IMR-90 (cell line): ENCODE data around the gene THRA. TPM values are rescaled to one million over a fixed set of nuclear protein-coding genes. Genes with fewer than 3 reads are reported as not detected.

Experiments
- ATAC-seq: fragments of 200-7000 bp; cut with Tn5 transposase; 2 replicates; pipeline ENCODE4 v1.9.1; 2020; ENCODE audit warnings: low read depth, mild to moderate bottlenecking, moderate library complexity
- BruUV-seq: library from RNA; stranded (reverse); fragments of 400-500 nt; replicated peaks from 2 replicates; lab custom pipeline; 2021; lab: Mats Ljungman, UMichigan
- CTCF ChIA-PET: fragments of 300-600 bp; formaldehyde crosslinking; extraction: SDS; loops from one replicate; lab custom pipeline; 2021; ENCODE audit warnings: antibody characterized with exemption; lab: Yijun Ruan, JAX
- POLR2A ChIA-PET: fragments of 300-600 bp; sonication (Branson Sonifier 250); formaldehyde crosslinking; loops from one replicate; lab custom pipeline; 2022; ENCODE audit warnings: antibody characterized with exemption; ENCODE audit not compliant: unreplicated experiment; lab: Charles Lee
- DNase-seq: peaks from one replicate; pipeline ENCODE4 v3.0.0; 2013
- H2AFZ ChIP-seq: replicated peaks from 2 replicates; pipeline ENCODE3; 2013; ENCODE audit warnings: low read length, mild to moderate bottlenecking; ENCODE audit not compliant: poor library complexity
- H2AK5ac ChIP-seq: 2 replicates; pipeline ENCODE4 v1.6.1; 2013; ENCODE audit warnings: low read depth, low read length, inconsistent platforms
- H2AK9ac ChIP-seq: replicated peaks from 2 replicates; pipeline ENCODE3; 2013; ENCODE audit warnings: mild to moderate bottlenecking, low read depth, low read length, moderate library complexity; ENCODE audit not compliant: poor library complexity
- H2BK120ac ChIP-seq: 2 replicates; pipeline ENCODE4 v1.6.1; 2013; ENCODE audit warnings: low read depth, low read length, inconsistent platforms
- H2BK15ac ChIP-seq: 3 replicates; pipeline ENCODE4 v1.6.1; 2013; ENCODE audit warnings: low read depth, low read length, inconsistent platforms
- H2BK20ac ChIP-seq: 2 replicates; pipeline ENCODE4 v1.6.1; 2013; ENCODE audit warnings: low read depth, mild to moderate bottlenecking, inconsistent platforms, low read length, moderate library complexity
- H2BK5ac ChIP-seq: 2 replicates; pipeline ENCODE4 v1.6.1; 2013; ENCODE audit warnings: mild to moderate bottlenecking, low read depth, low read length, inconsistent platforms; ENCODE audit not compliant: poor library complexity, severe bottlenecking
- H3K14ac ChIP-seq: replicated peaks from 2 replicates; pipeline ENCODE4 v1.6.1; 2013; ENCODE audit warnings: low read depth, low read length, inconsistent platforms
- H3K18ac ChIP-seq: 2 replicates; pipeline ENCODE4 v1.6.1; 2013; ENCODE audit warnings: low read depth, low read length, control low read depth
- H3K23ac ChIP-seq: 2 replicates; pipeline ENCODE4 v1.6.1; 2013; ENCODE audit warnings: low read depth, low read length, inconsistent platforms
- H3K27ac ChIP-seq: 2 replicates; pipeline ENCODE4 v1.5.1; 2013; ENCODE audit warnings: mild to moderate bottlenecking, control low read depth, low read length; ENCODE audit not compliant: insufficient read depth
- H3K27me3 ChIP-seq: 2 replicates; pipeline ENCODE4 v1.6.1; 2013; ENCODE audit warnings: low read length; ENCODE audit not compliant: control insufficient read depth, insufficient read depth
- H3K36me3 ChIP-seq: 2 replicates; pipeline ENCODE4 v1.6.1; 2013; ENCODE audit warnings: low read length, mixed read lengths; ENCODE audit not compliant: control insufficient read depth, insufficient read depth
- H3K4ac ChIP-seq: 2 replicates; pipeline ENCODE4 v1.6.1; 2013; ENCODE audit warnings: low read depth, low read length, inconsistent platforms
- H3K4me1 ChIP-seq: 2 replicates; pipeline ENCODE4 v1.6.1; 2013; ENCODE audit warnings: low read length, mixed read lengths; ENCODE audit not compliant: control insufficient read depth, insufficient read depth
- H3K4me2 ChIP-seq: 2 replicates; pipeline ENCODE4 v1.6.1; 2013; ENCODE audit warnings: low read depth, mild to moderate bottlenecking, control low read depth, low read length, moderate library complexity
- H3K4me3 ChIP-seq: 2 replicates; pipeline ENCODE4 v1.5.1; 2013; ENCODE audit warnings: low read depth, mild to moderate bottlenecking, control low read depth, low read length, moderate library complexity; ENCODE audit not compliant: insufficient read depth
- H3K56ac ChIP-seq: 2 replicates; pipeline ENCODE4 v1.6.1; 2013; ENCODE audit warnings: low read length, inconsistent platforms; ENCODE audit not compliant: insufficient read depth; ENCODE audit errors: extremely low read depth
- H3K79me1 ChIP-seq, 2 experiments: 2 replicates each; pipeline ENCODE4 v1.6.1; 2013; ENCODE audit warnings: low read length in 2 of 2, inconsistent platforms in 1 of 2, low read depth in 1 of 2
- H3K9ac ChIP-seq: 2 replicates; pipeline ENCODE4 v1.6.1; 2013; ENCODE audit warnings: low read depth, low read length, control low read depth
- H3K9me1 ChIP-seq: 2 replicates; pipeline ENCODE4 v1.6.1; 2013; ENCODE audit warnings: low read length, inconsistent platforms; ENCODE audit not compliant: insufficient read depth
- H3K9me3 ChIP-seq: 2 replicates; pipeline ENCODE4 v1.6.1; 2013; ENCODE audit warnings: low read length; ENCODE audit not compliant: control insufficient read depth, insufficient read depth
- H4K20me1 ChIP-seq: 2 replicates; pipeline ENCODE4 v1.6.1; 2013; ENCODE audit warnings: low read length, inconsistent platforms; ENCODE audit not compliant: insufficient read depth
- H4K5ac ChIP-seq: 2 replicates; pipeline ENCODE4 v1.6.1; 2013; ENCODE audit warnings: mild to moderate bottlenecking, low read depth, low read length, control low read depth
- H4K8ac ChIP-seq, 2 experiments: 2 replicates each; pipeline ENCODE4 v1.6.1; 2013; ENCODE audit warnings: low read depth in 2 of 2, low read length in 2 of 2, control low read depth in 1 of 2, inconsistent platforms in 1 of 2
- H4K91ac ChIP-seq: 2 replicates; pipeline ENCODE4 v1.6.1; 2013; ENCODE audit warnings: low read depth, low read length, inconsistent platforms; ENCODE audit not compliant: insufficient read depth
- CEBPB ChIP-seq: IDR thresholded peaks from 2 replicates; pipeline ENCODE4 v1.6.1; 2012; ENCODE audit warnings: low read depth, low read length, improper control_type of control experiment
- CHD1 ChIP-seq: IDR thresholded peaks from 2 replicates; pipeline ENCODE4 v1.6.1; 2012; ENCODE audit warnings: low read depth, low read length, improper control_type of control experiment
- CTCF ChIP-seq: conservative IDR thresholded peaks from 2 replicates; pipeline ENCODE4 v1.5.1; 2012; ENCODE audit warnings: mild to moderate bottlenecking, low read depth, low read length, improper control_type of control experiment
- MXI1 ChIP-seq: IDR thresholded peaks from 2 replicates; pipeline ENCODE4 v1.6.1; 2012; ENCODE audit warnings: low read depth, mild to moderate bottlenecking, low read length, moderate library complexity, borderline replicate concordance
- RCOR1 ChIP-seq: IDR thresholded peaks from 2 replicates; pipeline ENCODE4 v1.6.1; 2012; ENCODE audit warnings: mild to moderate bottlenecking, low read length, improper control_type of control experiment; ENCODE audit not compliant: insufficient replicate concordance
- RFX5 ChIP-seq: IDR thresholded peaks from 2 replicates; pipeline ENCODE4 v1.8.0; 2012; ENCODE audit warnings: low read depth, mild to moderate bottlenecking, low read length, moderate library complexity
- WGBS, 2 experiments: methylation state at CpG; one replicate each; pipeline versions ENCODE4 v1.1.5 to v1.1.7; 2013; ENCODE audit warnings: missing lambda C conversion rate in 2 of 2; ENCODE audit not compliant: insufficient read length in 1 of 2; ENCODE audit errors: extremely low coverage in 2 of 2; 5-methylcytosine and 5-hydroxymethylcytosine counted together
- dilution Hi-C: fragments of 300-500 bp; cut with HindIII; formaldehyde crosslinking; loops from one replicate; pipeline ENCODE4 v1.14.3; 2018; ENCODE audit warnings: low sequenced_read_pairs; ENCODE audit not compliant: unreplicated experiment
- in situ Hi-C: fragments of 300-500 bp; cut with MboI; formaldehyde crosslinking; loops from 3 replicates; pipeline ENCODE4 v1.14.3; 2019; ENCODE audit warnings: low sequenced_read_pairs, inconsistent platforms, mixed read lengths
- intact Hi-C: fragments of 100-400 bp; cut with micrococcal nuclease; formaldehyde crosslinking; loops from 2 replicates; pipeline ENCODE4 v1.10.0; 2022
- polyA plus RNA-seq, 3 experiments: library from polyadenylated mRNA; depleted of rRNA; stranded (reverse); fragments of >200 nt; gene quantifications; 2 replicates each; pipeline ENCODE4 v1.2.3, GENCODE V29; 2012; ENCODE audit warnings: low replicate concordance in 1 of 3
- total RNA-seq: library from RNA; depleted of rRNA; stranded (reverse); fragments of >200 nt; gene quantifications from 2 replicates; pipeline ENCODE4 v1.2.3, GENCODE V29; 2012

Gene THRA
- total and polyA plus RNA-seq, 2 of the 4 experiments (the other 2 are of a cell fraction): 22.0 to 23.4 TPM

DNA sequence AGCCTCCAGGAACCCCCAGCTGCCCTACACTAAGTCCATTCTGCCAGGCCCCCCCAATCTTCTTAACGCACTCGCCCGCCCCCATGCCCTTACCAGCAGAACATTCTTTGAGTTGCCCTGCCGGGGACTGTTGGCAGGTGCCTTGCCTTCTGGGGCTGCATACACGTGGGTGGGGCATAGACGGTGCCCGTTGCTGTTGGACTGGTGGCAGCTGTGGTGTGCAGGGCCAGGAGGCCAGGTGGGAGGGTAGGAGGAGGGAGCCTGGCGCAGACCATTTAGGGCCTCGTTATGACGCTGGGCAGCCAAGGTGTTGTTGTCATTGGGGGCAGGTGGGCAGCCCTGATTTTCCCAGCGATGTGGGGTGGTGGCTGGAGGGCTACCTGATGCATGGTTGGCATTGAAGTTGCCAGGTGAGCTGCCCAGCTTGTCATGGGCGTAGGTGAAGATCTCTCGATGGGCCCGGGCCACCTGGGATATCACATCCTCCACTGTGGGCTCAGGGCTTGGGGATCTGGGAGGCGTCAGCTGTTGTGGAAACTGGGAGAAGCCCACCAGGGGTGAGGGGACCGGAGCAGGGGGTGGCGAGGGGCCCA, 32.7 kb downstream of the THRA start:
- dilution Hi-C loops: no loop called here
- H3K27me3 ChIP-seq: no peaks in the 10 kb centered on the region

More for the DNA sequence above, 32.7 kb downstream of the THRA start:
- no peak overlapping the region for H2AFZ ChIP-seq
- no peak overlapping the region for H3K4me2 ChIP-seq
- TF ChIP-seq CTCF (no peak), CHD1 (no peak), MXI1 (no peak), CEBPB (no peak), RFX5 (no peak), RCOR1 (no peak)
- 94% methylated on average over 6 of the region's 17 CpGs; no CpG with 5 or more reads in 1 of the 2 experiments for WGBS, 2 experiments
- H3K9ac ChIP-seq: no peak overlapping the region
- intact Hi-C loops: no loop called here
- ATAC-seq (no peak), DNase-seq (no peak)
- no peaks in the 10 kb centered on the region for H3K9me3 ChIP-seq
- H4K8ac ChIP-seq: no peak overlapping the region
- no peak overlapping the region for H2AK5ac ChIP-seq
- H3K79me1 ChIP-seq: peaks cover 24 to 51% of the 10 kb centered on the region in 2 experiments; a peak in 3 of 4 replicates
- H3K18ac ChIP-seq: no peak overlapping the region
- peak overlapping the region; percentile 44 for H2AK9ac ChIP-seq
- CTCF ChIA-PET: no interaction called here
- H3K9me1 ChIP-seq: peaks cover 16% of the 10 kb centered on the region
- H3K36me3 ChIP-seq: peaks cover 52% of the 10 kb centered on the region
- POLR2A ChIA-PET: no interaction called here
- H3K23ac ChIP-seq: no peak overlapping the region
- in situ Hi-C loops: no loop called here
- peaks cover 11% of the 10 kb centered on the region; the same call in 1 of the 2 replicates for H4K20me1 ChIP-seq
- H3K4me1 ChIP-seq: peaks cover 15% of the 10 kb centered on the region
- no peak overlapping the region for H3K4me3 ChIP-seq
- no peak overlapping the region for H3K27ac ChIP-seq
- H2BK15ac ChIP-seq: no peak overlapping the region
- no peak overlapping the region for H4K91ac ChIP-seq
- no peak overlapping the region for H3K14ac ChIP-seq
- no peak overlapping the region for H2BK5ac ChIP-seq
- H2BK120ac ChIP-seq: no peak overlapping the region
- no peak overlapping the region for H2BK20ac ChIP-seq
- no peak overlapping the region for H3K4ac ChIP-seq
- no peak overlapping the region for H4K5ac ChIP-seq
- no TSS peak for BruUV-seq
- H3K56ac ChIP-seq: no peak overlapping the region
